GM13976 (cell line): Measurements from ENCODE around the gene SDHAF2.

Experiments
- DNase-seq: peaks from one replicate; pipeline ENCODE4 v3.0.0; 2012; ENCODE audit warnings: low spot score
- CTCF ChIP-seq: IDR thresholded peaks from 2 replicates; pipeline ENCODE4 v1.5.1; 2012; ENCODE audit warnings: borderline replicate concordance, mild to moderate bottlenecking; ENCODE audit not compliant: insufficient read depth; ENCODE audit errors: extremely low read depth, missing control alignments, control extremely low read depth
- in situ Hi-C: fragments of 300-500 bp; cut with MboI; formaldehyde crosslinking; loops from one replicate; pipeline ENCODE4 v1.12.0; 2022; ENCODE audit warnings: low sequenced_read_pairs, mixed read lengths, inconsistent platforms; ENCODE audit not compliant: unreplicated experiment

SDHAF2 gene

DNA sequence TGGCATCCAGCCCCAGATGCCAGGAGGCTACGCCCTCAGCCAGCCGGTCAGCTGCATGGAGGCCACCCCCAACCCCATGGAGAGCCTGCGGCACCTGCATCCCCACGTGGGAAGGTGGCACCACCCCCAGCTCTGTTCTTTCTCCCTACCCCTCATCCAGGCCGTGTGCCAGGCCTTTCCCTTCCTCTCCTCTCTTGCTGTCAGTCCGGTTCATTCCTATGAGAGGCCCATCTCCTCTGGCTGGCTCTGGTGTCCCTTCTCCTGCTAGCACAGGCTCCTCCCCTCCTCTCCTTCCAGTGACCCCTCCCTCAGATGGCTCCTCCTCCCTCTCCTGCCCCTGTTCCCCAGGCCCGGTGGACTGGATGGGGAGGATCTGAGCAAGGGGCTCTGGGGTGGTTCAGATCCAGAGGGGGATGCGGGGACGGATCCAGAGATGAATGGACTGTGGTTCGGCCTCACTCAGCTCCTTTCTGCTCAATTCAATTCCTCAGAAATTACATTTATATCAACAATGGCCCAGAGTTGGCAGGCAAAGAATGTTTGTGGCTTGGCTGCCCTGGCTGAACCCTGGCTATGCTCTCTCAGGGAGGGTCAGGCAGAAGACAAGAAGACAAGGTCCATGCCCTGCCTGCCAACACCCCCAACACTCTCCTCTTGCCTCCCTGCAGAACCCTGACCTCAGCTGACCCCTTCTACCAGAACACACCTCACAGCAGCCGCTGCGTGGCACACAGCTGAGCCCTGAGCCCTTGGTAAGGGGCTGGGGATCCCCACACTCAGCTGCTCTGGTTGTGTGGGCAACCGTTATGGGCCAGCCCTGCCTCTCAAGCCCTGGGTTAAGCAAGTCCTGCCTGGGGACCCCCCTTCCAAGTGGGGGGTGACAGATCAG is 60.2 kb downstream of the SDHAF2 start:
- DNase-seq: no peak
- no peak for TF ChIP-seq CTCF
- in situ Hi-C loops: no loop called here

DNA sequence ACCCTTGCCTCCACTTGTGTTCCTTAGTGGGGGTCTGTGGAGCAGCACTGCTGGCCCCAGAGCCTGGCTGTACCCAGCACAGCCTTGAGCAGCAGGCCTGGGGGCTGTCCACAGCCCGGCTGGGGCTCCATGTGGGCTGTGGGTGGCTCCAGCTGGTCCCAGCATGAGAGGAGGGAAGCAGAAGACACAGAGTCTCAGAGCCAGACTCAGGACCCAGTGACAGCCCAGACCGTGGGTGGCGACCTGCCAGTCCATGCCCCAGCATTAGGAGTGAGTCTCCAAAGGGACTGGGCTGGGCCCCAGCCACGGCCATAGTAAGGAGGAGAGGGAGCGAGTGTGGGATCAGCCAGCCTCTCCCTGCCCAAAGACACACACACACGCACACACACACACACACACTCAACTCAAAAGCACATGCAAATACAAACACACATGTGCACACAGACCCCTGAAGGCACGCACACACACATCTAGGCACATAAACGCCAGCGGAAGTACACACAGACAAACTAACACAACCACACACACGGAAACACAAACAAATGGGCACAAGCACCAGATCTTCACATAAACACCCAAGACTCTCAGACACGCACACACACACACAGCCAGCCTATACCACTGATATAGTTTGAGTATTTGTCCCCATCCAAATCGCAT is 61.9 kb downstream of the SDHAF2 start:
- in situ Hi-C loops: no loop called here
- DNase-seq: no peak
- TF ChIP-seq CTCF: no peak

GRCh38 chr11:61494381-61494961 is 64.5 kb downstream of the SDHAF2 start:
- in situ Hi-C loops: no loop called here
- no peak for DNase-seq
- TF ChIP-seq CTCF: no peak

GRCh38 chr11:61495801-61496601 is 66.1 kb downstream of the SDHAF2 start:
- in situ Hi-C loops: no loop called here
- no peak for TF ChIP-seq CTCF
- no peak for DNase-seq
